Activated gamma-delta T cell treated with anti-CD3 and anti-CD28 coated beads, Interleukin-2, amount 50 U/mL, for 16 hours (primary cell): ENCODE measurements around the gene UCKL1.

Source experiments
- DNase-seq: peaks from one replicate; pipeline ENCODE4 v3.0.0-alpha.2; 2020; ENCODE audit warnings: low read depth

UCKL1 gene

DNA sequence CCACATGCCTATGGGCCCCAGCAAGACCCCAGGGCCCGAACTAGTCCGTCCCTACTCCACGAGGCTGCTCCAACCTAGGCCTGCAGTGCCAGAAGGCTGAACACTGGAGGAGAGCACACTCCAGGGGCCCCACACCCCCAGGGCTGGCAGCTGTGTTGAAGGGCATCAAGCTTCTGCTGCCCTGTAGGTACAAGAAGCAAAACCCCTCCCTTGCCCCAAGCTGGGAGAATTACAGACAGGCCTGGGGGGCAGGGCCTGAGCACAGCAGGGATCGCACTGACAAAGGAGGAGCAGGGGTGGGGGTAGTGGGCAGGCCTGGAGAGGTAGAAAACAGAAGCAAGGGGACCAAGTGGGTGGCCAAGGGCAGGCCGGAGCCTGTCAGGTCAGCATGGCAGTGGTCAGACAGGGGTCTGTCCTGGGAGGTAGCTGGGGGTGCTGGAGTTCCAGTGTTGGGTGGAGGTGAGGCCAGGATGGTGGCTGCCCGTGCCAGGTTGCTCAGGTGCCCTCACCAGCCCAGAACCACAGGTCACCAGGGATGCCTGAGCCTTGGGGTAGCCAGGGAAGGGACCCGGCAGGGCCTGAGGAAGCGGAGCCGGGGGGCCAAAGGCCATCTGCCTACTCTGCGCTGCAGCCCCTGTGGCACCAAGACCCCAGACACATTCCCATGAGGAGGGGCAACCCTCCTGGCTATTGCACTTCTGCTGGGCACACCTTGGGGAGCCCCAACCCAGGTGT lies 2.9 kb upstream of the UCKL1 start:
- no peak for DNase-seq

GRCh38 chr20:63958471-63958870 lies 2.3 kb upstream of the UCKL1 start:
- no peak for DNase-seq

DNA sequence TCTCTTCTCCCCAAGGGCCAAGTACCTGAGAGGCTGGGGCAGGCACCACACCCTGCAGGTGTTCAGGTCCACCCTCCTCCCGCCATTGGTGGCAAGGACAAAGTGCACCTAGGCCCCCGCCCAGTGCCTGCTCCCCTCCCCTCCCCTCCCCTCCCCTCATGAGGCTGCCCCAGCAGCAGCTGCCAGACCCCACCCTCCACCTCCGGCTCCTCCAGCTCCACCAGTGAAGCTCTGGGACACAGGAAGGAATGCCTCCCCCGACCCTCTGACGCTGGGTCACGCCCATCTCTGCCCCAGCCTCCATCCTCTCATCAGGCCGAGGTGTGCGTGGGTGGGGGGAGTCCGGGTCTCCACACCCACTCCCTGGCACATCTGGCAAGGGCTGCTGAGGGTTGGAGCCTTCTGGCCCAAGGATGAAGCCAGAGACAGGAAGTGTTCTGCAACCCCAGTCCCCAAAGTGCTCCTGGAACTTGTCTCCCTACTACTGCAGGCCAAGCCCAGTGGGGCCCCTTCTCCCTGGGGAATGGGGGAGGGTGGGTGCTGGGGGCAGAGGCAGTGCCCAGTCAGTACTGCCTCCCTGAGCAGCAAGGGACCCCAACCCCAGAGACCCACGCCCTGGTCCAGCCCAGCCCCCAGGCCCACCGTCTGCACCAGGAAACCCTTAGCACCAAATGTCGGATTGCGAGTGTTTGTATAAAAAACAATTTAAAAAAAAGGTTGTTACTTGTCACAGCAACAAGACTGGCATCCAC lies 1.6 kb upstream of the UCKL1 start:
- DNase-seq: no peak

DNA sequence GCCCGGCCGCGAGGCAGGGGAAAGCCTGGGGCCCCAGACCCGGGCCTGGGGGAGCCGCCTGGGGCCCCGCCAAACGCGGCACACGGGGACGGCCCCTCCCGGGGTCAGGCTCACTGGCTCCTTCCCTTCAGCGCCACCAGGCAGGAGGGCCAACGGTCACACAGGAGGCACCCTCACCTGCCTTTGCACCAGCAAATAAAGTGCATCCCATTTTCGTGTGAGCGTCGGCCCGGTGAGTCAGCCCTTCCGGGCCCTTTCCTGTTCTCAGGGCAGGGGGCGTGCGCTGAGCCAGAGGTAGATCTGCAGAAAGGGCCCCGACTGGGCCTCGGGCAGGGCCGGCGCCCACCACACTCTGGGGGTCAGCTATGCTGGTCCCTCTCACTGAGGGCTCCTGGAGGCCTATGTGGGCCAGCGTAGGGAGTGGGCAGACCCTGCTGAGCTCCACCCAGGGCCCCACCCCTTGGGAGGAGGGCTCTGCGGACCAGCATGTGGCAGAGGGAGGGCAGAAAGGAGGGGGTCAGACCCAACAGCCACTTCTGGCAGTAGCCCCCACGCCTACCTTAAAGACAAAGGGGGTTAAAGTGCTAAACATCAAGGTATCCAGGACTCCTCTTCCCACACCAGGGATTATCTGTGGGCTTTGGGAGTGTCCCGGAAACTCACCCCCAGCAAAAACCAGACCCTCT lies 931 bp upstream of the UCKL1 start:
- DNase-seq: peak; percentile 59

- DNase-seq: no peak
These were observed 418 bp upstream of the UCKL1 start for GRCh38 chr20:63956664-63957003.

DNA sequence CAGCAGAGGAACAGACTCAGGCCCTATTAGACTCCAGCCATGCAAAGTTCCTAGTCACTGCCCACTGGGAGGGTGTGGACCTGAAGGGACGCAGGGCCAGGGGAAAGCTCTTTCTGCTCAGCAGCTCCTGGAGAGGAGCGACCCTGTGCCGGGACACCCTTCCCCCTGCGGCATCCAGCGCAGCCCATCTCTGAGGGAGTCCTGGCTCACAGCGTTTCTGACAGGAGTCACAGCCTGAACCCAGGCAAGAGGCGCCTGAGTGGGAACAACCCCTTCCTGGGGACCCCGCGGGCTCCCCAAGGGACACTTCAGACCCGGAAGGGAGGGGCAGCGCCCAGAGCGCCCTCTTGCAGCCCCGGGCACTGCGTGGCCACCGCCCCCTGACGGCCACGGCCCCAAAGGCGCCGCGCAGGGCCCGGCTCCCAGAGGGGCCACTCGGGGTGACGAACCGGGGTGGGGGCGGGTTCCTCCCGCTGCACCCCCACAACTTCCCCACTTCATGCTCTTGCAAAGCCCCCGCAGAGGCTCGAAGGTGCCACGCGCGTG lies 862 bp downstream of the UCKL1 start:
- no peak for DNase-seq

DNA sequence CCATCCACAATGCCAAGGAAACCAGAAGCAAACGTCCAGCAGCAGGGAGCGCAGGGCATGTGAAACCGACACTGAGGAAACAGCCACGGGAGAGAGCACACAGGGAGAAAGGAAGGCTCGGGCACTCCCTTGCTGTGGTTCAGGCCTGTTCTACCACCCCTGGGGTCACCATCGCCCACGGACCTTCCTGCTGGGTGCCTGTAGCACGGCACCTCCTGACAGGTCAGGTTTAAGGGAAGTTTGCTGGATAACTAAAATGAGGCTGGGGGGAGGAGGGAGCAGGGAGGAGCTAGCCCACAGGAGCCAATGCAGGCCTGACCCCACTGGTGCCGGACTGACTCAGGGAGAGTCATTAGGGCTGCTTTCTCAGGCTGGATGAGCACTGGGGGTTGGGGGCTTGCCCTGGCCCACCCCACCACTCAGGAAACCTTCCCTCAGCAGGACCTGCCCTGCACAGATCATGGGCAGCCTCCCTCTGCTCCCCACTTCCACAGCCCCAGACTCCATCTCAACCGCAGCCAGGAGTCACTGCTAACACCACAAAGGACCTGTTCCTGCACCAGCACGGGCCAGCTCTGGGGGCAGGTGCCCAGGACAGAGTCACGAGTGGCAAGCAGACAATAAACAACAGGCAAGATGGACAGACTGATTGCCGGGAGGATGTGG lies 2.3 kb downstream of the UCKL1 start:
- DNase-seq: no peak

DNA sequence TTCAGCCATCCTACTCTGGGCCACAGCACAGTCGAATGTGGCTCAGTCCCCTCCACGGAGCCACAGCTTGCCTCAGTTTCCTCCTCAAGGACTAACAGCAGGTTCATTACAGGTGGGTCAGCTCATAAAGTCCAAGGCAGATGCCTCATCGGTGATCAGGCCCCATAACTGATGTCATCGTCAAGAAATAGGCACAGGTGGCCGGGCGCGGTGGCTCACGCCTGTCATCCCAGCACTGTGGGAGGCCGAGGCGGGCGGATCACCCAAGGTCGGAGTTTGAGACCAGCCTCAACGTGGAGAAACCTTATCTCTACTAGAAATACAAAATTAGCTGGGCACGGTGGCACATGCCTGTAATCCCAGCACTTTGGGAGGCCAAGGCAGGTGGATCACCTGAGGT lies 3.4 kb downstream of the UCKL1 start:
- DNase-seq: no peak

DNA sequence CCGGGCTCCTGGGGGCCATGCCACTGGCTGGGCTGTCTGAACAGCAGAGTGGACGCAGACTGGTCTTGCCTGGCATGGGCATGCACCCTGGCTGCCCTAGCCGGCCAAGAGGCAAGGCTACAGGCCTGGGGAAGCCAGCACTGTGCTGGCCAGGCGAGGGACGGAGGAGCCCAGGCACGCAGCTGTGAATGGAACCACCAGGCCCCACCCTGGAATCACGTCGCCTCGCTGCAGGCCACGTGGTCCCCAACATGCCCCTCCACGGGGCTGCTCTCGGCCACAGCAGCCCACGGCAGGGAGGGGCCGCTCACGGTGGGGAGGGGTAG lies 4.0 kb downstream of the UCKL1 start:
- DNase-seq: no peak

- DNase-seq: no peak
These were observed 4.6 kb downstream of the UCKL1 start for GRCh38 chr20:63951398-63952209.

DNA sequence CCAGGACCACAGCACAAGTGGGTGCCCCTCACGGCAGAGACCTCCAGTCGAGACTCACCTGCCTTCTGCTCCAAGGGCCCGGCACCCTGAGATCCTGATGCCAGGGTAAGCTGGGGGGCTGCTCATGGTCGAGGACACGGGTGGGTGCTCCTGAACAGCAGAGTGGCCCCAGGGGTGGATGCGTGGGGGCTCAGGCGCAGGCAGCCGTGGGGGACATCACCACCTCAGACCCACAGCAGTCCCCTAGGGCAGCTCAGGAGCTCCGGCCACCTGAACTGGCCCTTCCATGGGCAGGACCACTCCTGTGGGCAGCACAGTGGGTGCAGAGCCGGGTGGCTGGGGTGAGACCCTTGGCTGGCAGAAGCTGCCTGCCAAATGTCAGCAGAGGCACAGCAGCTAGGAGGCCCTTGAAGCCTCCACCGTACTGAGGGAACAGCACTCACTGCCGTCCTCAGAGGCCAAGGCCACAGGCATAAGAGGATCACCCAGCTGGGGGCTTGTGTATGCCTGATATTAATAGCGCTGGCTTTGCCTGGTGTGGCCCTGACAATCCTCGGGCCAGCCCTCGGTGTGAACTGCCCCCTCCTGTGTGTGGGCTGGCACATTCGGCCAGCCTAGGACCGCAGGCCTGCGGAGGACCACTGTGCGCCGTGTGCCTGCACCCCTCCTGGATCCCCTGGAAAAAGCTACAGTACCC lies 5.4 kb downstream of the UCKL1 start:
- no peak for DNase-seq

DNA sequence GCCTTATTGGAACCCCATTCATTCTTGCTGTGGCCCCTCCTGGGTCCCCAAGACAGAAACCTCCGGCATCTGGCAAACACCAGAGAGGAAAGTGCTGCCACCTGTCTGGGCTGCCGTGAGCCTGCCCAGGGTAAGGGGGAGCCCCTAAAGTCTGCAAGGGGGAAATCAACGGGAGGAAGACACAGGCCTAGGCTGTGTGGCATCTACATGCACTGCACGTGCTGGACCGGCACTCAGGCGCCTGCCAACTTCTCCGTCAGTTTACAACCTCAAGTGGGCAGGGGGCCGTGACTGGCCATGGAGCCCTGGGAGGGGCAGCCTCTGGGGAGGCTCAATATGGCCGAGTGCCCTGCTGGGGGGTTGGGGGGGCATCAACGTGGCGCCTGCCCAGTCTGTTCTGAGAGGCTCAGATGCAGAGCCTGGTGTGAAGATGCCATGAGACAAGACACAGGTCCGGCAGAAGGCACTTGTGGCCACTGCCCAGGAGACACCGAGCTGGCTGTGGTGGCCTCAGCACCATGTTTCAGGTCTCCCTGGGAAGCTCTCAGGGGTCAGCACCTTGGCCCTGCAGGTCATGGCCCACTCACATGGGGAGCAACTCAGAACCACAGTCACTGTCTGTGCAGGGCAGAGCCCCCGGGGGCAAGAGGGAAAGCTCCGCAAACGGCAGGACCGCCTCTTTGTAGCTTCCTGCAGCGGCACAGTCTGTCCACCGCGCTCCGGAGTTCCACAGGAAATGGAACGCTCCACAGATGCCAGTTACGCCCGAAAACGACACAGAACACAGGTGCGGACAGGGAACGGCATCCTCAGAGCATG lies 8.4 kb downstream of the UCKL1 start:
- DNase-seq: no peak

- no peak for DNase-seq
These were observed 9.1 kb downstream of the UCKL1 start for GRCh38 chr20:63946986-63947637.

DNA sequence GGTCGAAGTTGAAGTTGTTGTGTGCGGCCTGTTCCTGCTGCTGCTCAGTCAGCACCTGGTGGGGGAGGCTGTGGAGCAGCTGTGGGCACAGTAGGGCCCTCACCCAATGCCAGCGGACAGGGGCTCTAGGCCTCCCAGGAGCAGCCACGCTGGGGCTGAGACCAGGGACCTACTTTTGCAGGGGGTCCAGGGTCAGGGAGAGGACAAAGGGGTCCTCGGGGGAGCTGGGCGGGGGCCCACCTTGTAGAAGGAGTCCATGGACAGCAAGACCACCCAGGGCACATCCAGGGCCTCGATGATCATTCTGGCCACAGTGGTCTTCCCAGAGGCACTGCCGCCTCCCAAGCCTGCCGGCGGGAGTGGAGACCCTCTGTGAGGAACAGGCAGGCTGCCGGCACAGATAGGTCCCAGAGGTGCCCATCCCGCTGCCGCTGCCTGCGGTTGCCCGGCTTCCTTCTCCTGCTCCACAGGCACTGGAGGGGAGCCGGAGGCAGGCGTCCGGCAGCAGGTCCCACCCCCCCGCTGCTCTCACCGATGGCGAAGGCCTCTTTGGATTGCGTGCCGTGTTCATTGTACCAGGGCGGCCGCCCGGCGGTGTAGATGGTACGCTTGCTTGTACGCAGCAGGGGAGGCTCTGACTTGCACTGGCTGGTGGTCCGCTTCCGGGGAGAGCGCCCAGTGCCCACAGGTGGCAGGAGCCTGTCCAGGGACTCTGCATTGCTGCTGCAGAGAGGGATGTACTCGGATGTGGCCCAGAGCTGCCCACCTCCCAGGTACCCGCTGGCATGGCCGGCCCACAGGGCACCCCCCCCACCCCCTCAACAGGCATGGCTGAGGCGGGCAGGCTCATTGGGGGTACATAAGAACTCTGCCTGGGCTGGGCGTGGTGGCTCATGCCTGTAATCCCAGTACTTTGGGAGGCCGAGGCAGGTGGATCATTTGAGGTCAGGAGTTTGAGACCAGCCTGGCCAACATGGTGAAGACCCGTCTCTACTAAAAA lies 10.0 kb downstream of the UCKL1 start:
- no peak for DNase-seq

- DNase-seq: no peak
These were observed 11.1 kb downstream of the UCKL1 start for GRCh38 chr20:63945031-63945658.

DNA sequence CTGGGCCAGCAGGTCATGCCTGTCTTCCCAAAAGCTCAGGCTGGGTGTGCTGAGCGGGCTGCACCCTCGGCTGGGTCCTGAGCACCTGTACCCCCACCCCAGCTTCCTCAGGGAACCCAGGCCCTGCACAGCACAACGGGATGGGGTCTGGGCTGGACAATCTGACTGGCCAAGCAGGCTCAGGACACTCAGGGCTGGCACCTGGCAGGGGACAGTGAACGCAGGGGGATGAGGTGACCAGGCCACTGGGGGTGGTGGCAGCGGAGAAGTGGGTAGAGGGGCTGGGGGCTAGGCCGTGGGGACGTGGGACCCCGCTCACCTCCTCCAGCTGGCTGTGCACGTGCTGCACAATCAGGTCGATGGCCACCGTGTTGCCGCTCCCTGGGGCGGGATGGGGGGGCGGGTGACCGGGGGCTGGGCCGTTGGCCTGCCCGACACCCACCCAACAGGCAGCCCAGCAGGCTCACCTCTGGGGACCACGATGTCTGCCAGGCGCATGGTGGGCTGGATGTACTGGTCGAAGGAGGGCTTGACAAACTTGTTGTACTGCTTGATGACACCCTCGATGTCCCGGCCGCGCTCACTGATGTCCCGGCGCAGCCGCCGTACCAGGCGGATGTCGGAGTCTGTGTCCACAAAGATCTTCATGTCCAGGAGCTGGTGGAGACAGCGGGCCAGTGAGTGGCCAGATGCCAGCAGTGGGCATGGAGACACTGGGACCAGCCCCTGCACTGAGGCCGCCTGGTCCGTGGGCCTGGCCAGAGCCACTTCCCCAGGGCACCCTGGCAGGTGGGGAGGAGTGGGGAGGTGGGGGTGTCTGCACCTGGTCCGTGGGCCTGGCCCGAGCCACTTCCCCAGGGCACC lies 11.9 kb downstream of the UCKL1 start:
- no peak for DNase-seq

DNA sequence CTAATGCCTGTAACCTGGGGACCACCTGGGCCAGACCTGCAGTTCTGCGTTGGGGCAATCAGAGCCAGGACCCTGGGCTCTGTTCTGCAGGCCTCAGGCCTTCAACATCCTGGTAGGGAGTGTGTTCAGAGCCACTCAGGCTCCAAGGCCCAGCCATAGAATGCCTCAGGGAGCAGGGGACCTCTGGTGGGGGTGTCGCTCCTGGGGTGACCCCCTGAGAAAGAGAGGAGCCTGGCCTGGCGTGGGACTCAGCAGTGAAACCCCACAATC lies 12.5 kb downstream of the UCKL1 start:
- DNase-seq: no peak
